GM19455 (cell line): ENCODE measurements around the gene INAFM1.
"Not testable (repeated sequence)": the region's sequence is repeated elsewhere in the genome, so short reads cannot be mapped to it uniquely, and the experiment has no call there.

Experiments
- ATAC-seq: cut with Tn5 transposase; IDR thresholded peaks from one replicate; pipeline ENCODE4 v1.9.1; 2021; ENCODE audit not compliant: unreplicated experiment

INAFM1 gene

DNA sequence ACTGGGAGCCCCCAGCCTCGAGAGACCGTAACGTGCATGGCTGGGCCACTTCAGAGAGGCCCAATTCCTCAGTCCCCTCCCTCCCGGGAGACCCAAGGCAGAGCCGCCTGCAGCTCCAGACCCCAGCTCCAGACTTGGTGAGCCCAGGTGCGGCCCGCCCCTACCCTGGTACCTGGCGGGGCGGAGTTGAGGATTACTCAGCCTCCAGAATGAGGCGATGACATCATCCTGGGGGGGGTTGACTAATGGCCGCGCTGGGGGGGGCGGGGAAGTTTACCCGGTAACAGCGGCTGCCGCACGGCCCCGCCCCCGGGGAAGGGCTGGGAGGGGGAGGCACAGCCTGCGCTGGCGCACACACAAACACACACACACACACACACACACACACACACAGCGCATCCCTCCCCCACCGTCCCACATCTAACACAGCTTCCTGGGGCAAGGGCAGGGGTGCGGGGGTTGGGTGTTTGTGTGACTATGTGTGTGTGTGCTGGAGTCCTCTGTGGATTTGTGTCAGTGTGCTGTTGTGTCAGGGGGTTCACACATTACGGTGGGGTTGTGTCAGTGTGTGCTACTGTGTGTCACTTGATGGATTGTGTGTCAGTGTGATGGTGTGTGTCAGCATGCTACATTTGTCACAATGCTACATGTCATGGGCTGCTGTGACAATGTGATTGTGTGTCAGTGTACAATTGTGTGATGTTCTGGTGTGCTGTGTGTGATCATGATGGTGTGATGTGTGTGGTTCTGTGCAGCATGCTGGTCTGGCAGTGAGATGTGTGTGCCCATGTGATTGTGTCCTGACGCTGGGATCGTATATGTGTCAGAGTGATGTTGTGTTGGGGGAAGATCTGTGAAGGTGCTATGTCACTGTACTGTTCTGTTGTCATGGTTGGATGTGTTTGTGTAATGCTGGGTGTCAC lies 33.4 kb upstream of the INAFM1 start:
- ATAC-seq, result no peak

DNA sequence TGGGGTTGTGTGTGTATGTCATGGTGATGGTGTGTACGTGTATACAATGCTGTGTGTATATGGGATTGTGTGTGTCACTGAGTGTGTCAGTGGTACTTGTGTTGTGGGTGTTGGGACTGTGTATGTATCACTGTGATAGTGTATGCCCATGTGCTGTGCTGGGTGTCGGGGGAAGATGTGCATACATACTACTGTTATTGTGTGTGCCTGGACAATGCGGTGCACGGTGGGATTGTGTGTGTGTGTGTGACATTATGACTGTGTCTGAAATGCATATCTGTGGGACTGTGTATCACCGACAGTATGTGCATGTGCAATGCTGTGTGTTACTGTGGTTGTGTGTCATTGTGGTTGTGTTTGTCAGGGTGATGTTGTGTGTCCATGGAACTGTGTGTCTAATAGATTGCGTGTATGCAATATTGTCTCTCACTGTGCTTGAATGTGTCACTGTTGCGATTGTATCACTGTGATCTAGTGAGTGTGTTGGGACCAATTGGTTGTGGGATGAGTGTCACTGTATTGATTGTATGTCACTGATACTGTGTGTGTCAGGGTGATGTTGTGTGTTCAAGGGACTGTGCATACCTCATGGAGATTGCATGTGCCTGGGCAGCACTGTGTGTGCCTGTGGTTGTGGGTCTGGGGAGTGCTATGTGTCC lies 32.6 kb upstream of the INAFM1 start:
- no peak for ATAC-seq

DNA sequence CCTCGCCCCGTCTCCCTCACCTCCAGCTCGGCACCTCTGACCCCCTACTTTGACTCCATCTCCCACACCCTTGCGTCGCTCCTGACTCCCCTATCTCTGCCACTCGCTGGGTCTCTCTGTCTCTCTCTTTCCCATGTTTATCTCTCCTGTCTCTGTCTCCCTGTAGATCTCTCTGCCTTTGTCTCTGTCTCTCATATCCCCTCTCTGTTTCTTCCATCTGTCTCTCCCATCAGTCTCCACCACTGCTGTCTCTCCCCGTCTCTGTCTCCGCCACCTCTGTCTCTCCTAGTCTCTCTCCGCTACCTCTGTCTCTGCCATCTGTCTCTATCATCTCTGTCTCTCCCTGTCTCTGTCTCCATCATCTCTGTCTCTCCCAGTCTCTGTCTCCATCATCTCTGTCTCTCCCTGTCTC lies 31.3 kb upstream of the INAFM1 start:
- ATAC-seq, result no peak

DNA sequence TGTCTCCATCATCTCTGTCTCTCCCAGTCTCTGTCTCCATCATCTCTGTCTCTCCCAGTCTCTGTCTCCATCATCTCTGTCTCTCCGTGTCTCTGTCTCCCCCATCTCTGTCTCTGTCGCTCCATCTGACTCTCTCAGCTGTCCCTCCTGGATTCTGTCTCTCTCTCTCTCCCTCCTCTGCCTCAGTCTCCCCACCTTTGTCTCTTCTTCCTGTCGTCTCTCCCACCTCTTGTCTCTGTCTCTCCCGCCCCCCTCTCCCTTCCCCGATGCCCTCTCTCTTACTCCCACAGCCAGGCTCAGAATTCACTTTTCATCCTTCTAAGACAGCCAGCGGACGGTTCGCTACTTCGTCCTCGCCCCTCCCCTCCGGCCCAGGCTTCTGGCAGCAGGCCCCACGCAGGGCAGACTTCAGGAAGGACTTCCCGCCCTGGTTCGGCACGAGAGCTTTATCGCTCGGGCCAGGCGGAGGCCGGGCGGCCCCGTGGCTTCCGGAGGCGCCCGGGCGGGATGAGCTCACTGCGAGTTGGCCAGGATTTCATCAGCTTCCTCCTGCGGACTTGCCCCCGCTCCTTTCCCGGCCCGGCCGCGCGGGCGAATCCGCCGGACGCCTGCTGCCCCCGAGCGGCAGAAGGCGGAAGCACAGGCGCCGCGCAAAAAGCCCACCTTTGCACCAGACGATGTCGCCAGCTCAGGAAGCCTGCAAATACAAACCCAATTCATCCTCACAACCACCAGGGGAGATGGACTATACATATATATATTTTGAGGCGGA lies 30.7 kb upstream of the INAFM1 start:
- peak; percentile 63 for ATAC-seq

GRCh38 chr19:47247308-47247990 lies 27.2 kb upstream of the INAFM1 start:
- no peak for ATAC-seq

DNA sequence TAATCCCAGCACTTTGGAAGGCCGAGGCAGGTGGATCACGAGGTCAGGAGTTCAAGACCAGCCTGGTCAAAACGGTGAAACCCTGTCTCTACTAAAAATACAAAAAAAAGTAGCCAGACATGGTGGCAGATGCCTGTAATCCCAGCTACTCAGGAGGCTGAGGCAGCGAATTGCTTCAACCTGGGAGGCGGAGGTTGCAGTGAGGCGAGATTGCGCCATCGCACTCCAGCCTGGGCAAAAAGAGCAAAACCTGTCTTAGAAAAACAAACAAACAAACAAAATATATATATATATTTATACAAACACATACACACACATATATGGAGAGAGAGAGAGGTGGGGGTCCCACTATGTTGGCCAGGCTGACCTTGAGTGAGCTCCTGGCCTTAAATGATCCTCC lies 21.7 kb upstream of the INAFM1 start:
- not testable (repeated sequence) for ATAC-seq

DNA sequence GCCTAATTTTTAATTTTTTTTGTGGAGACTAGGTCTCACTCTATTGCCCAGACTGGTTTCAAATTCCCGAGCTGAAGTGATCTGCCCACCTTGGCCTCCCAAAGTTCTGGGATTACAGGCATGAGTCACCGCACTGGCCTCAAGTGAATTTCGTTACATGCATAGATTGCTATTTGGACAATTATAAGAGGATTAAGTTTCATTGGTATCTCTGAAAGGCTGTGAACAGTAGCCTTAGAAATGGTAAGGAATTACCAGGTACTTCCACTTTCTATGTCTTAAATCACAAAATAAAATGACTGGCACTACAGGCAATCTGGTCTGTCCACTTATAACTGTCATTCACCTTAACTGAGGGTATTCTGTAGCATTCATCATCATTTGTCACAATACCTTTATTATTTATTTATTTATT lies 21.2 kb upstream of the INAFM1 start:
- no peak for ATAC-seq

DNA sequence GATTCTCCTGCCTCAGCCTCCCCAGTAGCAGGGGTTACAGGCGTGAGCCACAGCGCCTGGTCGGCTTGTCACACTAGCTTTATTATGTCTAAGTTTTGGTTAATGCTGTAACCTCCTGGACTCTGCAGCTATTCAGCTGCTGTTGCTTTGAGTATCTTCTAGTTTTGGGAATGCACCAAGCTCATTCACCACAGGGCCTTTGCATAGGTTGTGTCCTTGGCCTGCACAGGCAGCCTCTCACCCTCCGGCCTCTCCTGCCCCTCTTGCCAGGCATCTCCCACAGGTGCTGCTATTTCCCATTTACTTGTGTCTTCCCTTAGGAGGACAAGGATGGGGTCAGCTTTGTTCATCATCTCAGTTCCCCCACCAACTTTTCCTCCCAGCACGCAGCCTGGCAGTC lies 20.7 kb upstream of the INAFM1 start:
- ATAC-seq, result no peak

GRCh38 chr19:47255879-47256692 lies 18.6 kb upstream of the INAFM1 start, which contains the start of gene CCDC9:
TSS of gene CCDC9 (plus strand) at chr19:47256525. CDS start at chr19:47258401, 1,876 bp downstream.
- ATAC-seq, result peak; percentile 37

- peak; percentile 72 for ATAC-seq
Measured at GRCh38 chr19:47256693-47257410, 17.8 kb upstream of the INAFM1 start.

DNA sequence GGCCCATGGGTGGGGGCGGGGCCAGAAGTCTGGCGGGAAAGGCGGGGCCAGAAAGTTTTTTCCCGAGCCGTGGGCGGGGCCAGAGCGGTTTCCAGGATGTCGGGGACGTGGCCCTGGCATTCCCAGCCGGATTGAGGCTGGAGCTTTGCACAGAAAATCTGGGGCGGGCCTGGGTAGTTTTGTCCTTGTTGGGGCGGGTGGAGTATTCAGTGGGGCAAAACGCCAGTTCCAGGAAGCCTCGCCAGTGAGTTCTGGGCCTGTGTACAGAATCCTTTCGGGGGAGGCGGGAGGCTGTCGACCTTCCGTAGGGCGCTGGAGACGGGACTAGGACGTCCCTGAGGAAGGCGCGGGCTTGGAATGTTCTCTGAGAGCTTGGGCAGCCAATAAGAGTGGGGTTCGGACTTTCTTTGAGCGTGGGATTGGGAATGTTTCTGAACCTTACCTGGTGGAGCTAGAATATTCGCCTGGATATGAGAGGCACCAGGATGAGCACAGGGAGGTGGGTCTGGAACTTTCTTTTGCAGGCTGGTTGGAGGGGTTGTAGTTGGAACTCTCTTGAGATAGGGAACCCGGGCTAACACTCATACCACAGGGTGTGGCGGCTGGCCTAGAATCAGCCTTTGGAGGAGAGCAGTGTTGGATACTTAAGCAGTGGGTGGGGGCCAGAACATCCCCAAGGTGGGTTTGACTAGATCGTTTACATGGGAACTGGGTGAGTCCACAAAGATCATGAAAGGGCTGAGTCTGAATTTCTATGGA lies 17.1 kb upstream of the INAFM1 start:
- peak; percentile 1 for ATAC-seq

- ATAC-seq, result no peak
Measured at GRCh38 chr19:47258434-47258833, 16.3 kb upstream of the INAFM1 start.

GRCh38 chr19:47258895-47259555 lies 15.7 kb upstream of the INAFM1 start:
- ATAC-seq, result no peak

DNA sequence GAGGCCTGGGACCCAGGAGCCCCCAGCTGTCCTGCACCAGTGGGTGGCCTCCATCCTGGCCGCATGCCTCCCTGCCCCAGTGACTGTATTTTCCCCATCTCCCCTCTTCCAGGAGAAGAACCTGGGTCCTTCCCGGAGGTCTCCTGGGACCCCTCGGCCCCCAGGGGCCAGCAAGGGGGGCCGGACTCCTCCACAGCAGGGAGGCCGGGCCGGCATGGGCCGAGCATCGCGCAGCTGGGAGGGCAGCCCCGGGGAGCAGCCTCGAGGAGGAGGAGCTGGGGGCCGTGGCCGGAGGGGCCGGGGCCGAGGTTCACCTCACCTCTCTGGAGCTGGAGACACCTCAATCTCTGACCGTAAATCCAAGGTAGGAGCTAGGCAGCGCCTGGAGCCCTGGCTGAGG lies 14.2 kb upstream of the INAFM1 start:
- no peak for ATAC-seq

GRCh38 chr19:47261946-47262793 lies 12.5 kb upstream of the INAFM1 start:
- not testable (repeated sequence) for ATAC-seq

GRCh38 chr19:47264629-47265028 lies 10.1 kb upstream of the INAFM1 start:
- no peak for ATAC-seq

DNA sequence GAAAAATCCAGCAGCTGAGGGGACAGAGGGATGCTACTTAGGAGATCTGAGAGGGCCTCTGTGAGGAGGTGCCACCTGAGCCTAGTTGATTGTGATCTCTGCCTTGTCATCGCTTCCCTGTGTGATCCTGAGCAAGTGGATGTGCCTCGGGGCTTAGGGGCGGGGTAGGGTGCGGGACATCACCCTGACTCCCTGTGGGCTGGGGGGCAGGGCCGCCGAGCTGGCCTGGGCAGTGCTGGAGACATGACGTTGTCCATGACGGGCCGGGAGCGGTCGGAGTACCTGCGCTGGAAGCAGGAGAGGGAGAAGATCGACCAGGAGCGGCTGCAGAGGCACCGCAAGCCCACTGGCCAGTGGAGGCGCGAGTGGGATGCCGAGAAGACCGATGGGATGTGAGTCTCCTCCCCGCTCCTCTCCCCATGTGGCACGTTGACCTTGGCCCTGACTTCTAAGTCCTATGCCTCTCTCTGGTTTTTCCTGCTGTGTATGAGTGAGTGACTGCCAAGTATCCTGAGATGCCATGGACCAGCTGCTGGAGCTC lies 8.2 kb upstream of the INAFM1 start:
- ATAC-seq, result no peak
